HCT116 (cell line): ENCODE data around the gene MYH6. TPM values are rescaled to one million over a fixed set of nuclear protein-coding genes. Genes with fewer than 3 reads are reported as not detected.

ENCODE experiments used
- ATAC-seq: fragments of 200-7000 bp; cut with Tn5 transposase; 2 replicates; pipeline ENCODE4 v1.9.1; 2020; ENCODE audit warnings: mild to moderate bottlenecking, moderate library complexity
- BruUV-seq: library from RNA; stranded (reverse); fragments of 400-500 nt; replicated peaks from 2 replicates; lab custom pipeline; 2021; lab: Mats Ljungman, UMichigan
- CTCF ChIA-PET: fragments of 300-600 bp; sonication (Branson Sonifier 250); formaldehyde crosslinking; loops from one replicate; lab custom pipeline; 2021; ENCODE audit warnings: antibody characterized with exemption; lab: Charles Lee
- POLR2A ChIA-PET: fragments of 300-600, 350-600 bp; sonication (Branson Sonifier 250); formaldehyde crosslinking; loops from one replicate; lab custom pipeline; 2021; ENCODE audit warnings: antibody characterized with exemption; lab: Charles Lee
- RAD21 ChIA-PET, 2 experiments: fragments of 300-600 bp; sonication (Branson Sonifier 250); formaldehyde crosslinking; loops; one replicate each; lab custom pipeline; 2023; ENCODE audit warnings: low total read pairs in 2 of 2; ENCODE audit not compliant: uncharacterized antibody in 2 of 2, unreplicated experiment in 2 of 2, low non-redundant PET in 1 of 2; lab: Charles Lee
- DNase-seq: peaks from one replicate; pipeline ENCODE4 v3.0.0-alpha.2; 2010; ENCODE audit warnings: low read depth, low spot score
- H2AFZ ChIP-seq: fragments of 200-600 bp; shearing (Covaris generic), sonication (generic); 2 replicates; pipeline ENCODE4 v1.6.1; 2017; ENCODE audit warnings: low read depth, mixed run types, mixed read lengths, antibody characterized with exemption, low read length; ENCODE audit not compliant: poor library complexity, severe bottlenecking
- H3K27ac ChIP-seq: 2 replicates; pipeline ENCODE4 v1.5.1; 2012; ENCODE audit warnings: low read depth, low read length
- H3K27me3 ChIP-seq: fragments of 200-600 bp; sonication (generic); 2 replicates; pipeline ENCODE4 v1.6.1; 2016; ENCODE audit warnings: mixed run types, low read length, mixed read lengths; ENCODE audit not compliant: insufficient read depth
- H3K36me3 ChIP-seq, 2 experiments: fragments of 200-500 bp in 1 of 2; fragments of 200-600 bp in 1 of 2; sonication (Bioruptor generic) in 1 of 2; sonication (generic) in 1 of 2; 2 replicates each; pipeline versions ENCODE4 v1.5.1 to v1.6.1; 2014 to 2016; ENCODE audit warnings: low read length in 2 of 2, inconsistent platforms in 1 of 2, mixed read lengths in 1 of 2, mixed run types in 1 of 2; ENCODE audit not compliant: insufficient read depth in 2 of 2, control insufficient read depth in 1 of 2
- H3K4me1 ChIP-seq, 2 experiments: fragments of 200-600 bp in 1 of 2; sonication (generic) in 1 of 2; 2 replicates each; pipeline versions ENCODE4 v1.5.1 to v1.6.1; 2012 to 2017; ENCODE audit warnings: low read length in 2 of 2, inconsistent platforms in 1 of 2, mild to moderate bottlenecking in 1 of 2, mixed read lengths in 1 of 2, mixed run types in 1 of 2, moderate library complexity in 1 of 2; ENCODE audit not compliant: insufficient read depth in 2 of 2, control insufficient read depth in 1 of 2
- H3K4me2 ChIP-seq: fragments of 200-600 bp; sonication (generic); 2 replicates; pipeline ENCODE4 v1.6.1; 2017; ENCODE audit warnings: mixed run types, low read length, mixed read lengths
- H3K4me3 ChIP-seq, 2 experiments: fragments of 200-600 bp in 1 of 2; sonication (generic) in 1 of 2; replicated peaks in 1 of 2; 2 replicates each; pipeline ENCODE4 v1.5.1; 2011 to 2016; ENCODE audit warnings: low read length in 2 of 2, control low read depth in 1 of 2, low read depth in 1 of 2, mild to moderate bottlenecking in 1 of 2, mixed read lengths in 1 of 2, mixed run types in 1 of 2
- H3K79me2 ChIP-seq: fragments of 200-600 bp; sonication (generic); 2 replicates; pipeline ENCODE4 v1.6.1; 2017; ENCODE audit warnings: mild to moderate bottlenecking, mixed run types, low read length, moderate library complexity, mixed read lengths; ENCODE audit not compliant: insufficient read depth
- H3K9ac ChIP-seq: fragments of 200-600 bp; sonication (generic); 2 replicates; pipeline ENCODE4 v1.6.1; 2016; ENCODE audit warnings: low read length, mixed read lengths
- H3K9me2 ChIP-seq: fragments of 200-600 bp; sonication (generic), shearing (Covaris generic); 2 replicates; pipeline ENCODE4 v1.6.1; 2017; ENCODE audit warnings: mixed run types, mild to moderate bottlenecking, moderate library complexity; ENCODE audit not compliant: insufficient read depth
- H3K9me3 ChIP-seq, 2 experiments: fragments of 200-500 bp in 1 of 2; fragments of 200-600 bp in 1 of 2; sonication (Bioruptor generic) in 1 of 2; sonication (generic) in 1 of 2; 2 replicates each; pipeline ENCODE4 v1.6.1; 2014 to 2017; ENCODE audit warnings: low read length in 2 of 2, mixed read lengths in 2 of 2, inconsistent platforms in 1 of 2, low read depth in 1 of 2, mild to moderate bottlenecking in 1 of 2, mixed run types in 1 of 2, moderate library complexity in 1 of 2; ENCODE audit not compliant: control insufficient read depth in 1 of 2, insufficient read depth in 1 of 2
- H4K20me1 ChIP-seq: fragments of 200-600 bp; sonication (generic), shearing (Covaris generic); 2 replicates; pipeline ENCODE4 v1.6.1; 2017; ENCODE audit warnings: mixed run types, mild to moderate bottlenecking, moderate library complexity; ENCODE audit not compliant: insufficient read depth
- CEBPB ChIP-seq: IDR thresholded peaks from 2 replicates; pipeline ENCODE4 v1.6.1; 2012; ENCODE audit warnings: low read depth
- CTCF ChIP-seq, 3 experiments: fragments of 200-600 bp in 1 of 3; sonication (generic) in 1 of 3; IDR thresholded peaks in 2 of 3; conservative IDR thresholded peaks in 1 of 3; 2 replicates each; pipeline ENCODE4 v1.5.1; 2012 to 2017; ENCODE audit warnings: low read depth in 2 of 3, low read length in 2 of 3, antibody characterized with exemption in 1 of 3, borderline replicate concordance in 1 of 3, control low read depth in 1 of 3, mild to moderate bottlenecking in 1 of 3, mixed read lengths in 1 of 3, mixed run types in 1 of 3, moderate library complexity in 1 of 3; ENCODE audit not compliant: insufficient read depth in 1 of 3
- EGR1 ChIP-seq: IDR thresholded peaks from 2 replicates; pipeline ENCODE4 v1.6.1; 2012; ENCODE audit warnings: low read depth
- ELF1 ChIP-seq: IDR thresholded peaks from 2 replicates; pipeline ENCODE4 v1.6.1; 2012; ENCODE audit warnings: low read depth, borderline replicate concordance
- EZH2 ChIP-seq: fragments of 200-600 bp; sonication (generic); IDR thresholded peaks from 2 replicates; pipeline ENCODE4 v1.6.1; 2017; ENCODE audit warnings: antibody characterized with exemption, mixed run types
- FOSL1 ChIP-seq: IDR thresholded peaks from 2 replicates; pipeline ENCODE4 v1.6.1; 2012; ENCODE audit warnings: low read depth
- POLR2A ChIP-seq: IDR thresholded peaks from 2 replicates; pipeline ENCODE4 v1.7.0; 2011; ENCODE audit warnings: borderline replicate concordance; ENCODE audit not compliant: insufficient read depth, insufficient read length; ENCODE audit errors: extremely low read depth
- RAD21 ChIP-seq: IDR thresholded peaks from 2 replicates; pipeline ENCODE4 v1.6.1; 2012; ENCODE audit warnings: low read depth, mild to moderate bottlenecking
- TCF7L2 ChIP-seq: IDR thresholded peaks from 2 replicates; pipeline ENCODE4 v1.7.0; 2011; ENCODE audit warnings: borderline replicate concordance, inconsistent platforms; ENCODE audit not compliant: insufficient read depth, insufficient read length; ENCODE audit errors: extremely low read depth
- ZNF274 ChIP-seq: fragments of 200-500 bp; sonication (Bioruptor generic); IDR thresholded peaks from 2 replicates; pipeline ENCODE4 v1.6.1; 2014; ENCODE audit warnings: mild to moderate bottlenecking, low read depth, low read length, inconsistent platforms
- intact Hi-C: fragments of 100-400 bp; cut with micrococcal nuclease; formaldehyde crosslinking; loops from 2 replicates; pipeline ENCODE4 v1.10.0; 2022
- total RNA-seq: library from RNA; stranded (reverse); gene quantifications from one replicate; pipeline ENCODE4 v1.2.1, GENCODE V29; 2021; ENCODE audit not compliant: unreplicated experiment
- TF ChIP-seq, protein P1 (sequence below): IDR thresholded peaks from 2 replicates; pipeline ENCODE4 v1.6.1; 2012; ENCODE audit warnings: low read depth
- TF ChIP-seq, protein P2 (sequence below): IDR thresholded peaks from 2 replicates; pipeline ENCODE4 v1.6.1; 2012

The MYH6 gene
- total RNA-seq, 1 experiment from 2014 or later, result not detected

- intact Hi-C loops, result no loop called here
- DNase-seq, result no peak
- H3K9me3 ChIP-seq, result peaks cover 0 to 1% of the 10 kb centered on the region in 2 experiments; a peak in 1 of 4 replicates
- no peaks in the 10 kb centered on the region for H3K9me2 ChIP-seq
- H3K36me3 ChIP-seq, result no peaks in the 10 kb centered on the region
- no peaks in the 10 kb centered on the region for H4K20me1 ChIP-seq
- CTCF ChIA-PET, result interaction anchor here (2.0 kb wide), 1 partner anchor 14 kb away, joined by 8 read pairs; no protein-coding TSS in a partner anchor
- TF ChIP-seq EZH2, result no peak
- no peak for TF ChIP-seq ZNF274
- TF ChIP-seq, protein P1, sequence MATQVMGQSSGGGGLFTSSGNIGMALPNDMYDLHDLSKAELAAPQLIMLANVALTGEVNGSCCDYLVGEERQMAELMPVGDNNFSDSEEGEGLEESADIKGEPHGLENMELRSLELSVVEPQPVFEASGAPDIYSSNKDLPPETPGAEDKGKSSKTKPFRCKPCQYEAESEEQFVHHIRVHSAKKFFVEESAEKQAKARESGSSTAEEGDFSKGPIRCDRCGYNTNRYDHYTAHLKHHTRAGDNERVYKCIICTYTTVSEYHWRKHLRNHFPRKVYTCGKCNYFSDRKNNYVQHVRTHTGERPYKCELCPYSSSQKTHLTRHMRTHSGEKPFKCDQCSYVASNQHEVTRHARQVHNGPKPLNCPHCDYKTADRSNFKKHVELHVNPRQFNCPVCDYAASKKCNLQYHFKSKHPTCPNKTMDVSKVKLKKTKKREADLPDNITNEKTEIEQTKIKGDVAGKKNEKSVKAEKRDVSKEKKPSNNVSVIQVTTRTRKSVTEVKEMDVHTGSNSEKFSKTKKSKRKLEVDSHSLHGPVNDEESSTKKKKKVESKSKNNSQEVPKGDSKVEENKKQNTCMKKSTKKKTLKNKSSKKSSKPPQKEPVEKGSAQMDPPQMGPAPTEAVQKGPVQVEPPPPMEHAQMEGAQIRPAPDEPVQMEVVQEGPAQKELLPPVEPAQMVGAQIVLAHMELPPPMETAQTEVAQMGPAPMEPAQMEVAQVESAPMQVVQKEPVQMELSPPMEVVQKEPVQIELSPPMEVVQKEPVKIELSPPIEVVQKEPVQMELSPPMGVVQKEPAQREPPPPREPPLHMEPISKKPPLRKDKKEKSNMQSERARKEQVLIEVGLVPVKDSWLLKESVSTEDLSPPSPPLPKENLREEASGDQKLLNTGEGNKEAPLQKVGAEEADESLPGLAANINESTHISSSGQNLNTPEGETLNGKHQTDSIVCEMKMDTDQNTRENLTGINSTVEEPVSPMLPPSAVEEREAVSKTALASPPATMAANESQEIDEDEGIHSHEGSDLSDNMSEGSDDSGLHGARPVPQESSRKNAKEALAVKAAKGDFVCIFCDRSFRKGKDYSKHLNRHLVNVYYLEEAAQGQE, result no peak
- TF ChIP-seq FOSL1, result no peak
- no peak for TF ChIP-seq EGR1
- TF ChIP-seq CEBPB, result no peak
- no peak for TF ChIP-seq RAD21
- TF ChIP-seq, protein P2, sequence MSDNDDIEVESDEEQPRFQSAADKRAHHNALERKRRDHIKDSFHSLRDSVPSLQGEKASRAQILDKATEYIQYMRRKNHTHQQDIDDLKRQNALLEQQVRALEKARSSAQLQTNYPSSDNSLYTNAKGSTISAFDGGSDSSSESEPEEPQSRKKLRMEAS, result no peak
- no peak for TF ChIP-seq ELF1
- no peak for TF ChIP-seq TCF7L2
- no peak for TF ChIP-seq CTCF (IDR thresholded peaks at IDR 0.05 in 2 of 3, conservative IDR thresholded peaks at IDR 0.05 in 1 of 3; ENCODE audit: borderline replicate concordance in 1 of 3, insufficient read depth in 1 of 3, low read depth in 2 of 3, low read length in 2 of 3)
- TF ChIP-seq POLR2A, result no peak
- TF ChIP-seq, all 23 proteins: peak for 0
- Histone ChIP-seq H3K27me3 (no peaks in the 10 kb centered on the region), H3K79me2 (no peaks in the 10 kb centered on the region), H3K27ac (no peak overlapping the region), H3K9ac (no peak overlapping the region), H3K4me2 (no peak overlapping the region), H3K4me1 (no peaks in the 10 kb centered on the region), H3K4me3 (no peak overlapping the region), H2AFZ (no peak overlapping the region)
- ATAC-seq, result no peak
- no TSS peak for BruUV-seq
- ChIA-PET RAD21 (no interaction called here), POLR2A (no interaction called here)
Observed at GRCh38 chr14:23345987-23346692, 61.9 kb downstream of the MYH6 start.
